K562 (cell line): ENCODE results near the gene C10orf143. TPM values are rescaled to one million over a fixed set of nuclear protein-coding genes. Genes with fewer than 3 reads are reported as not detected.

ENCODE experiments used
- NELFE ChIP-seq: IDR thresholded peaks from 2 replicates; pipeline ENCODE4 v1.6.1; 2011; ENCODE audit warnings: mild to moderate bottlenecking; ENCODE audit not compliant: insufficient read depth, insufficient read length
- REST ChIP-seq, 2 experiments: fragments of 450-650 bp; formaldehyde crosslinking in 1 of 2; IDR thresholded peaks; 2 replicates each; pipeline versions ENCODE4 v1.4.0 to v1.6.1; 2014 to 2020; ENCODE audit warnings: mild to moderate bottlenecking in 2 of 2, borderline replicate concordance in 1 of 2, low read depth in 1 of 2
- ZBTB9 ChIP-seq: fragments of 450-650 bp; formaldehyde crosslinking; IDR thresholded peaks from 2 replicates; pipeline ENCODE4 v1.4.0; 2020; ENCODE audit warnings: mild to moderate bottlenecking, moderate library complexity
- polyA plus RNA-seq, 8 experiments: library from polyadenylated mRNA; depleted of rRNA in 4 of 8; stranded (reverse) in 5 of 8; unstranded in 3 of 8; fragments of >200 nt; fragmentation: Nextera tagmentation in 2 of 8; fragmentation: Illumina TruSeq in 1 of 8; extraction: Ambion mirVana in 2 of 8; extraction: Trizol in 1 of 8; gene quantifications; 2 replicates each; pipeline versions ENCODE4 v1.2.1 to v1.2.3, GENCODE V29; 2011 to 2014; ENCODE audit warnings: inconsistent platforms in 1 of 8, missing spikeins in 1 of 8
- total RNA-seq, 7 experiments: library from RNA; depleted of rRNA in 6 of 7; stranded (reverse); fragments of >200 nt in 6 of 7; fragmentation: Illumina TruSeq in 2 of 7; extraction: Trizol in 2 of 7; gene quantifications; 2 replicates each; pipeline versions ENCODE4 v1.2.1 to v1.2.3, GENCODE V29; 2011 to 2021; ENCODE audit warnings: low replicate concordance in 1 of 7

C10orf143 gene
- total and polyA plus RNA-seq, 9 of the 15 experiments (the other 6 are each of a cell fraction or from before 2014, with no cell fraction given) = 0.07 to 0.42 (median 0.25) TPM; not detected in 2

GRCh38 chr10:130048081-130048480, 62.5 kb downstream of the C10orf143 start (continued):
- TF ChIP-seq REST (IDR thresholded peaks at IDR 0.05; ENCODE audit: borderline replicate concordance) (no peak), REST (CRISPR knock-in tag; IDR thresholded peaks at IDR 0.05; ENCODE audit: low read depth) (no peak), ZBTB9 (CRISPR knock-in tag) (no peak), NELFE (no peak)
- TF ChIP-seq, all 486 proteins: peak for 0
